Aorta (tissue), 5 donors: ENCODE data around the gene ESR2. TPM values are rescaled to one million over a fixed set of nuclear protein-coding genes. Genes with fewer than 3 reads are reported as not detected.

Source experiments
- ATAC-seq: fragments of 200-7000 bp; cut with Tn5 transposase; one replicate; pipeline ENCODE4 v1.9.1; 2022; ENCODE audit warnings: moderate library complexity; ENCODE audit not compliant: low FRiP score
- DNase-seq, 2 donors: peaks; one replicate each; pipeline ENCODE4 v3.0.0-alpha.2; 2020
- H3K27ac ChIP-seq, 2 donors: one replicate each; pipeline ENCODE4 v1.5.1; 2013; ENCODE audit warnings: low read length in 2 of 2, mild to moderate bottlenecking in 2 of 2, moderate library complexity in 2 of 2, control low read depth in 1 of 2, inconsistent platforms in 1 of 2, low read depth in 1 of 2
- H3K27me3 ChIP-seq, 2 donors: one replicate each; pipeline ENCODE4 v1.6.1; 2013; ENCODE audit warnings: control low read depth in 1 of 2, low read length in 1 of 2, mild to moderate bottlenecking in 1 of 2, moderate library complexity in 1 of 2; ENCODE audit not compliant: insufficient read depth in 2 of 2, control insufficient read depth in 1 of 2
- H3K36me3 ChIP-seq, 2 donors: one replicate each; pipeline ENCODE4 v1.6.1; 2013; ENCODE audit warnings: control low read depth in 1 of 2, low read length in 1 of 2, mild to moderate bottlenecking in 1 of 2; ENCODE audit not compliant: insufficient read depth in 2 of 2, control insufficient read depth in 1 of 2
- H3K4me1 ChIP-seq, 2 donors: one replicate each; pipeline ENCODE4 v1.6.1; 2013; ENCODE audit warnings: low read length in 2 of 2, control low read depth in 1 of 2, mild to moderate bottlenecking in 1 of 2, moderate library complexity in 1 of 2; ENCODE audit not compliant: insufficient read depth in 2 of 2, control insufficient read depth in 1 of 2
- H3K4me3 ChIP-seq, 2 donors: one replicate each; pipeline ENCODE4 v1.5.1; 2013; ENCODE audit warnings: low read length in 2 of 2, control low read depth in 1 of 2, mild to moderate bottlenecking in 1 of 2
- H3K9me3 ChIP-seq: one replicate; pipeline ENCODE4 v1.6.1; 2013; ENCODE audit warnings: mild to moderate bottlenecking, low read length; ENCODE audit not compliant: control insufficient read depth
- WGBS, 2 donors: extraction: QIAGEN DNeasy Blood & Tissue Kit; methylation state at CpG; one replicate each; pipeline ENCODE4 v1.1.7; 2013; 5-methylcytosine and 5-hydroxymethylcytosine counted together
- intact Hi-C, 2 donors: fragments of 100-400 bp; cut with DNase I; formaldehyde crosslinking; loops; one replicate each; pipeline versions ENCODE4 v1.14.2 to v1.15.0; 2022
- polyA plus RNA-seq, 2 donors: library from polyadenylated mRNA; stranded (reverse); fragments of 200-250 nt; gene quantifications; one replicate each; pipeline ENCODE4 v1.2.3, GENCODE V29; 2013
- total RNA-seq, 2 donors: library from RNA; stranded (reverse); fragmentation: NEBNext Ultra II Directional; extraction: Animal tissue kit (Norgen Biotek cat#: 25700); gene quantifications; one replicate each; pipeline ENCODE4 v1.2.1, GENCODE V29; 2021
- donor health status: healthy with polysubstance abuse.
- donor health status: Bipolar disorder and iron deficiency.
- donor health status: DM: no; HTN: no; CAD: no.
- donor health status: DM: no; HTN: no; CAD: no.
- donor health status: DM: yes; HTN: yes; CAD: no.

Gene ESR2
- total and polyA plus RNA-seq, 4 donors: 0.10 to 0.27 TPM; not detected in 2

GRCh38 chr14:64248689-64249088 lies 45.5 kb downstream of the ESR2 start:
- no peaks in the 10 kb centered on the region for H3K4me1 ChIP-seq
- H3K27ac ChIP-seq: no peak overlapping the region
- ATAC-seq: no peak

DNA sequence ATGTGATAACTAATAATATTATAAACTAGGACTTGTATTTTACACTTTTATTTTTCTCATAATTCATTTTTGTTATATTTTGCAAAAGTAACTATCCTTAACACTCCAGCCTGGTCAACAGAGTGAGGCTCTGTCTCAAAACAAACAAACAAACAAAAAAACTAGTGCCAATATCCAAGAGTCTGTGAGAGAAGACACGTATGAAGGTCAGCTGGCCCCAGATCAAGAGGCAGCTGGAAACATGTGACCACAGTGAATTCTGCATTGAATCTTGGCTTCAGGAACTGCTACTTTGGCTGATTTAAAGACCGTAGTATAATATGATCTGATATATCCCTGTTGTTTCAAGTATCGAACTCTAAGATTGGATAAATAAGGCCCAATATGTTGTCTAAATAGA lies 47.0 kb downstream of the ESR2 start:
- intact Hi-C loops: no loop called here
- Histone ChIP-seq H3K4me1 (no peaks in the 10 kb centered on the region), H3K9me3 (no peaks in the 10 kb centered on the region), H3K36me3 (no peaks in the 10 kb centered on the region), H3K27ac (no peak overlapping the region), H3K4me3 (no peak overlapping the region), H3K27me3 (peaks cover 0 to 1% of the 10 kb centered on the region in 2 donors)
- 90 to 91% methylated on average over 3 of the region's 3 CpGs for WGBS, 2 donors
- DNase-seq: no peak
- no peak for ATAC-seq

More at GRCh38 chr14:64248689-64249088, 45.5 kb downstream of the ESR2 start:
- Histone ChIP-seq H3K27me3 (peaks cover 0 to 1% of the 10 kb centered on the region in 2 donors), H3K4me3 (no peak overlapping the region), H3K9me3 (no peaks in the 10 kb centered on the region), H3K36me3 (no peaks in the 10 kb centered on the region)
- WGBS, 2 donors: 70 to 80% methylated on average over 4 of the region's 4 CpGs
- intact Hi-C loops: no loop called here
- no peak for DNase-seq

GRCh38 chr14:64246688-64247087 lies 47.5 kb downstream of the ESR2 start:
- H3K9me3 ChIP-seq: no peaks in the 10 kb centered on the region
- intact Hi-C loops: no loop called here
- H3K36me3 ChIP-seq: no peaks in the 10 kb centered on the region
- no peak overlapping the region for H3K4me3 ChIP-seq
- H3K27me3 ChIP-seq: peaks cover 0 to 1% of the 10 kb centered on the region in 2 donors
- no peak overlapping the region for H3K27ac ChIP-seq
- DNase-seq (no peak), ATAC-seq (no peak)
- no peaks in the 10 kb centered on the region for H3K4me1 ChIP-seq

DNA sequence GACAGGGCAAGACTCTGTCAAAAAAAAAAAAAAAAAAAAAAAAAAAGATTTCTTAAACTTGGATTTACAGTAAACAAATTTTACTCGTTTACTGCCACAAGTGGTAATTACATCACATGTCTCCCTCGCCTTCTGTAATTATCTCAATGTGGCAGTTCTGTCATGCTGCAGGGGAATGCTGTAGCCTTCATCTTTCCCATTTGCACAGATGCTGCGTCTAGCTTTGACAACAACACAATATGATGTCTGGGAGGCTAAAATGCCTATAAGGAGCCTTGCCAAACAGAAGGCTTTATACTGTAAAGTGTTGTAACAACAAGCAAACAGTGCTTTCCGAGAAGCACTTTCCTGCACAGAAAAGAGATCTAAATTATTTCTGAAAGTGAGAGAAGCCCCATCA lies 48.7 kb downstream of the ESR2 start:
- Histone ChIP-seq H3K36me3 (no peaks in the 10 kb centered on the region), H3K4me3 (no peak overlapping the region), H3K9me3 (no peaks in the 10 kb centered on the region), H3K27me3 (peaks cover 0 to 1% of the 10 kb centered on the region in 2 donors), H3K27ac (no peak overlapping the region), H3K4me1 (no peaks in the 10 kb centered on the region)
- ATAC-seq (no peak), DNase-seq (no peak)
- intact Hi-C loops: no loop called here
- WGBS, 2 donors: 95 to 97% methylated on average over 4 of the region's 4 CpGs

- H3K27ac ChIP-seq: no peak overlapping the region
- ATAC-seq (no peak), DNase-seq (no peak)
- no peaks in the 10 kb centered on the region for H3K36me3 ChIP-seq
- H3K4me1 ChIP-seq: no peaks in the 10 kb centered on the region
- no peaks in the 10 kb centered on the region for H3K9me3 ChIP-seq
- WGBS, 2 donors: 15 to 21% methylated on average over 4 of the region's 4 CpGs
- H3K4me3 ChIP-seq: no peak overlapping the region
- peaks cover 0 to 1% of the 10 kb centered on the region in 2 donors for H3K27me3 ChIP-seq
- intact Hi-C loops: no loop called here
Measured at GRCh38 chr14:64244279-64244678, 49.9 kb downstream of the ESR2 start.

DNA sequence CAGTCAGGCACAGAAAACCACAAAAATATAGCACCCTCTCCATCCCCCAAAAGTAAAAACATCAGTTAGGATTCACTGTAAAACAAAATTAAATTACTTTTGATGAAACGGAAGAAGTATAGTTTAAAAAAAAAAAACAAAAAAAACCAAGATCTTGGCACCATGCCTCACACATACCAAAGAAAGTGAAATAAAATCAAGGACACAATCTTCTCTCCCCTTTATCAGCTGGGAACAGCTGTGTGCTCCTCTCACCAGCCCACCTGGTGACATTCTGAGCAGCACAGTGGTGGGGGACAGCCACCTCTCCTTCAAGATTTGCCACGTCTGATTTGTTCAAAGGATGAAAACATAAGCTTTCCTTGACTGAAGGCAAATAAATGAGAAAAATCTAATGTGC lies 55.5 kb downstream of the ESR2 start:
- DNase-seq: no peak
- Histone ChIP-seq H3K4me1 (no peaks in the 10 kb centered on the region), H3K9me3 (no peaks in the 10 kb centered on the region), H3K27ac (no peak overlapping the region), H3K27me3 (no peaks in the 10 kb centered on the region), H3K36me3 (no peaks in the 10 kb centered on the region), H3K4me3 (no peak overlapping the region)
- no peak for ATAC-seq
- intact Hi-C loops: no loop called here
- 42 to 50% methylated on average over 2 of the region's 2 CpGs for WGBS, 2 donors

GRCh38 chr14:64238049-64238448 lies 56.1 kb downstream of the ESR2 start:
- intact Hi-C loops: no loop called here
- Histone ChIP-seq H3K27me3 (no peaks in the 10 kb centered on the region), H3K9me3 (no peaks in the 10 kb centered on the region), H3K36me3 (no peaks in the 10 kb centered on the region), H3K4me1 (no peaks in the 10 kb centered on the region), H3K4me3 (no peak overlapping the region), H3K27ac (no peak overlapping the region)
- DNase-seq (no peak), ATAC-seq (no peak)
- 90% methylated on average over 6 of the region's 6 CpGs for WGBS, 2 donors

DNA sequence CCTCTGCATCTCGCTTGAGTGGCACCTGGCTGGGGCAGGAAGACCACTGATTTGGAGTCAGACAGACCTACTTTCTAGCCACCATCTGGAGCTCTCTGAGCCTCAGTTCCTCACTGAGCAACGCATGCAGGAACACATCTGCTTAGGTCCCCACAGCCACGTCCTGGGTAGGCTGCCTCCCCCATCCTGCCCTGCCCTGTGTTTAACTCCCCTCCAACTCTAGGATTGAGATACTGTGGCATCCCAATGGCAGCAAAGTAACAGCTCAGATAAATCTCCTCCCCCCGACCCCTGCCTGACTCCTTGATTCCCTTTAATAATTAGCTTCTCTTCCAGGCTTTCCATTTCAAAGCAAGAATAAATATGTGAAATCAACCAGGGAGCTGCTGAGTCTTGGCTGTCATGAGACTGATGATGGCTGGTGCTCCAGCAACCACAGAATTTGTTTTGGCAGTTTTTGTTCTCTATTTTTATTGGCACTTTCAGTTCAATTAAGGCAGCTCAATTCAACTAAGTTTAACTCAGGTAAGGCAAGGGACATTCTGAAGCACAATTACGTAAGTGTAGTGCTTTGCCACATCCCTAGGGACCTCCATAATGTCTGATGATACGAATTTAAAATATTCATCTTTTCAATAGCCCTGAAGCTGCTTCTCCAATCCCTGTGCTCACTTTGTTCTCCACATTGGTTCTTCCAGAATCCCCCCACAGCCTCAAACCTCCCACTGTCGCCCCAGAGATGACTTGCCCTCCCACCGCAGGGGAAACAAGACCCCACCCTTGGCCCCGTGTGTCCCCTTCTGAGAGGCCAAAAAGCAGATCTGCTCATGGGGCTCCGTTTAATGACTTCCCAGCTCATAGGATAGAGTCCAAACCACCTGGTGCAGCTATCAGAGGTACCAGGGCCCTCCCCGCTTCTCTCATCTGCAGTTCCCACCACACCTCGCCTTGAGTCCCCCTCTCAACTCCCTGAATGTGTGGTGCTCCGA lies 58.2 kb downstream of the ESR2 start:
- 44 to 51% methylated on average over 13 of the region's 13 CpGs for WGBS, 2 donors
- intact Hi-C loops: no loop called here
- no peak for DNase-seq

More for the DNA sequence above, 58.2 kb downstream of the ESR2 start:
- H3K27ac ChIP-seq: no peak overlapping the region
- no peaks in the 10 kb centered on the region for H3K9me3 ChIP-seq
- H3K36me3 ChIP-seq: no peaks in the 10 kb centered on the region
- H3K4me1 ChIP-seq: no peaks in the 10 kb centered on the region
- no peak overlapping the region for H3K4me3 ChIP-seq
- no peaks in the 10 kb centered on the region for H3K27me3 ChIP-seq
- ATAC-seq: no peak
